ENCODE measurements around the gene TCEANC2. TPM values are rescaled to one million over a fixed set of nuclear protein-coding genes. Genes with fewer than 3 reads are reported as not detected.

The TCEANC2 gene
- polyA plus RNA-seq, 1 donor from 2014 or later: 4.4 TPM

DNA sequence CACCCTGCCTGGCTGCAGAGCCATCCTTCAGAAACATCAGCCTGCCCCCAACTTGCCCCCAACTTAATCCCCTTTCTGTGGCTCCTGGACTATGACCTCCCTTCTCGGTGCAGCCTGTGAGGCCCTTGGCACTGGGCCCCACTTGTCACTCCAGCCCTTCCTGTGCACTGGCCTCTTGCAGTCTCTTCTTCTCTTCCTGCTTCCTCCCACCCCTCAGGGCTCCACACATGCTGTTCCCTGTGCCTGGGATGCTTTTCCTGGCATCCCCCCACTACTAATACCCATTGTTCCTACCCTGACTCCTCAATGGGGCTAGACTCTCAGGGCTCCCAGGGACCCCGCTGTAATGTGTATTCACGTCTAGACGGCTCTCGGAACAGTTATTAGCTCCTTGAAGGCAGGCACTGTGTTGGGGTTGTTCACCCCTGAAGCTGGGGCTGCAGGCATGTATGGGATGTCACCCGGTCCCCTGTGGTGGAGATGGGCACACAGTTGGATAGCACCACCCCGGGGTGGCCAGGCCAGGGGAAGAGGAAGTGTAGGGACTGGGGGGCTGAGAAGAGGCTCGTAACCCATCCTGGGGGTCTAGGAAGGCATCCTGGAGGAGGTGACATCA, 39.9 kb upstream of the TCEANC2 start:
- H3K9me2 ChIP-seq (ENCODE audit: insufficient read depth, low read length): no peaks in the 10 kb centered on the region
- H3K4me2 ChIP-seq (ENCODE audit: low read length): no peak overlapping the region
- H3K27ac ChIP-seq (ENCODE audit: low read length): no peak overlapping the region
- no peaks in the 10 kb centered on the region for H3K27me3 ChIP-seq (ENCODE audit: insufficient read depth, low read depth, low read length)
- no peak overlapping the region for H2AFZ ChIP-seq (ENCODE audit: low read depth, low read length)
- H4K20me1 ChIP-seq (ENCODE audit: insufficient read depth): no peaks in the 10 kb centered on the region
- no peaks in the 10 kb centered on the region for H3K9me3 ChIP-seq (ENCODE audit: low read length)
- H3K4me3 ChIP-seq (ENCODE audit: low read length): no peak overlapping the region
- H3K79me2 ChIP-seq (replicated peaks; ENCODE audit: insufficient read depth, low read length): no peaks in the 10 kb centered on the region
- no peak overlapping the region for H3K9ac ChIP-seq (ENCODE audit: low read length)
- no peaks in the 10 kb centered on the region for H3K36me3 ChIP-seq (ENCODE audit: insufficient read depth, low read length)
- H3F3A ChIP-seq (ENCODE audit: insufficient read depth, low read length, poor library complexity, severe bottlenecking): no peaks in the 10 kb centered on the region
- no peak for TF ChIP-seq RAD21 (conservative IDR thresholded peaks at IDR 0.05)
- no peak for TF ChIP-seq EZH2 (IDR thresholded peaks at IDR 0.05; ENCODE audit: borderline replicate concordance, insufficient read depth, low read length, poor library complexity, severe bottlenecking)
- TF ChIP-seq, protein P1, sequence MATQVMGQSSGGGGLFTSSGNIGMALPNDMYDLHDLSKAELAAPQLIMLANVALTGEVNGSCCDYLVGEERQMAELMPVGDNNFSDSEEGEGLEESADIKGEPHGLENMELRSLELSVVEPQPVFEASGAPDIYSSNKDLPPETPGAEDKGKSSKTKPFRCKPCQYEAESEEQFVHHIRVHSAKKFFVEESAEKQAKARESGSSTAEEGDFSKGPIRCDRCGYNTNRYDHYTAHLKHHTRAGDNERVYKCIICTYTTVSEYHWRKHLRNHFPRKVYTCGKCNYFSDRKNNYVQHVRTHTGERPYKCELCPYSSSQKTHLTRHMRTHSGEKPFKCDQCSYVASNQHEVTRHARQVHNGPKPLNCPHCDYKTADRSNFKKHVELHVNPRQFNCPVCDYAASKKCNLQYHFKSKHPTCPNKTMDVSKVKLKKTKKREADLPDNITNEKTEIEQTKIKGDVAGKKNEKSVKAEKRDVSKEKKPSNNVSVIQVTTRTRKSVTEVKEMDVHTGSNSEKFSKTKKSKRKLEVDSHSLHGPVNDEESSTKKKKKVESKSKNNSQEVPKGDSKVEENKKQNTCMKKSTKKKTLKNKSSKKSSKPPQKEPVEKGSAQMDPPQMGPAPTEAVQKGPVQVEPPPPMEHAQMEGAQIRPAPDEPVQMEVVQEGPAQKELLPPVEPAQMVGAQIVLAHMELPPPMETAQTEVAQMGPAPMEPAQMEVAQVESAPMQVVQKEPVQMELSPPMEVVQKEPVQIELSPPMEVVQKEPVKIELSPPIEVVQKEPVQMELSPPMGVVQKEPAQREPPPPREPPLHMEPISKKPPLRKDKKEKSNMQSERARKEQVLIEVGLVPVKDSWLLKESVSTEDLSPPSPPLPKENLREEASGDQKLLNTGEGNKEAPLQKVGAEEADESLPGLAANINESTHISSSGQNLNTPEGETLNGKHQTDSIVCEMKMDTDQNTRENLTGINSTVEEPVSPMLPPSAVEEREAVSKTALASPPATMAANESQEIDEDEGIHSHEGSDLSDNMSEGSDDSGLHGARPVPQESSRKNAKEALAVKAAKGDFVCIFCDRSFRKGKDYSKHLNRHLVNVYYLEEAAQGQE (IDR thresholded peaks at IDR 0.05; ENCODE audit: borderline replicate concordance): no peak

DNA sequence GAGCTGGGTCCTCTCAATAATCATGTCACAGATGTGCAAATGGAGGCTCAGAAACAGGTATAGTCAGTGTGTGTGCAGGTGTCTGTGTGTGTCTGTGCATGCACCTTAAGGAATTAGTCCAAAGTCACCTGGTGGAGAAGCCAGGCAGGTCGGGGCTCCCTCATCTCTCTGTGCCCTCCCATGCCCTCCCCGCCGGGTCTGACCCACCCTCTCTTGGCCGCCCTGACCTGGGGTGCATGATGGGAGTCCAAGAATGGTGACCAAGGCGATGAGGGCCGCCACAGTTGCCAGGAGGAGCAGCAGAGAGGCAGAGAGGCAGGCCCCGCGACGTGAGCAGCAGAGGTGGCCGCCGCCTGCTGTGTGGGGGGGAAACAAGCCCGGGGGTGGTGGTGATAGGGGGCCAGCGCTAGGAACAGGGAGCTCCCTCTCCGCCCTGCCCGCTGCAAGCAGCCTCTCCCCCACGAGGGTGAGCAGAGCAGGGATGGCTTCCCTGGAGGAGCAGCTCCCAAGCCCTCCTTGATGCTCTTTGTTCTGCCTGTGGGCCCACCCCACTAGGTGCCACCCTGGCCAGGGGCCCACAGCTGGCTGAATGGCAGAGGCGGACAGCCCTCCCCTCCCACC, 39.3 kb upstream of the TCEANC2 start:
- no peak overlapping the region for H3K27ac ChIP-seq (ENCODE audit: low read length)
- no peak overlapping the region for H3K9ac ChIP-seq (ENCODE audit: low read length)
- no peak overlapping the region for H3K4me2 ChIP-seq (ENCODE audit: low read length)
- no peaks in the 10 kb centered on the region for H3K9me3 ChIP-seq (ENCODE audit: low read length)
- H4K20me1 ChIP-seq (ENCODE audit: insufficient read depth): no peaks in the 10 kb centered on the region
- H3K79me2 ChIP-seq (replicated peaks; ENCODE audit: insufficient read depth, low read length): no peaks in the 10 kb centered on the region
- no peaks in the 10 kb centered on the region for H3K9me2 ChIP-seq (ENCODE audit: insufficient read depth, low read length)
- no peaks in the 10 kb centered on the region for H3K36me3 ChIP-seq (ENCODE audit: insufficient read depth, low read length)
- no peak overlapping the region for H2AFZ ChIP-seq (ENCODE audit: low read depth, low read length)
- no peak overlapping the region for H3K4me3 ChIP-seq (ENCODE audit: low read length)
- no peaks in the 10 kb centered on the region for H3F3A ChIP-seq (ENCODE audit: insufficient read depth, low read length, poor library complexity, severe bottlenecking)
- H3K27me3 ChIP-seq (ENCODE audit: insufficient read depth, low read depth, low read length): no peaks in the 10 kb centered on the region
- TF ChIP-seq, protein P2, sequence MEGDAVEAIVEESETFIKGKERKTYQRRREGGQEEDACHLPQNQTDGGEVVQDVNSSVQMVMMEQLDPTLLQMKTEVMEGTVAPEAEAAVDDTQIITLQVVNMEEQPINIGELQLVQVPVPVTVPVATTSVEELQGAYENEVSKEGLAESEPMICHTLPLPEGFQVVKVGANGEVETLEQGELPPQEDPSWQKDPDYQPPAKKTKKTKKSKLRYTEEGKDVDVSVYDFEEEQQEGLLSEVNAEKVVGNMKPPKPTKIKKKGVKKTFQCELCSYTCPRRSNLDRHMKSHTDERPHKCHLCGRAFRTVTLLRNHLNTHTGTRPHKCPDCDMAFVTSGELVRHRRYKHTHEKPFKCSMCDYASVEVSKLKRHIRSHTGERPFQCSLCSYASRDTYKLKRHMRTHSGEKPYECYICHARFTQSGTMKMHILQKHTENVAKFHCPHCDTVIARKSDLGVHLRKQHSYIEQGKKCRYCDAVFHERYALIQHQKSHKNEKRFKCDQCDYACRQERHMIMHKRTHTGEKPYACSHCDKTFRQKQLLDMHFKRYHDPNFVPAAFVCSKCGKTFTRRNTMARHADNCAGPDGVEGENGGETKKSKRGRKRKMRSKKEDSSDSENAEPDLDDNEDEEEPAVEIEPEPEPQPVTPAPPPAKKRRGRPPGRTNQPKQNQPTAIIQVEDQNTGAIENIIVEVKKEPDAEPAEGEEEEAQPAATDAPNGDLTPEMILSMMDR (IDR thresholded peaks at IDR 0.05; ENCODE audit: poor library complexity, severe bottlenecking): no peak
- no peak for TF ChIP-seq POLR2AphosphoS5 (IDR thresholded peaks at IDR 0.05)

DNA sequence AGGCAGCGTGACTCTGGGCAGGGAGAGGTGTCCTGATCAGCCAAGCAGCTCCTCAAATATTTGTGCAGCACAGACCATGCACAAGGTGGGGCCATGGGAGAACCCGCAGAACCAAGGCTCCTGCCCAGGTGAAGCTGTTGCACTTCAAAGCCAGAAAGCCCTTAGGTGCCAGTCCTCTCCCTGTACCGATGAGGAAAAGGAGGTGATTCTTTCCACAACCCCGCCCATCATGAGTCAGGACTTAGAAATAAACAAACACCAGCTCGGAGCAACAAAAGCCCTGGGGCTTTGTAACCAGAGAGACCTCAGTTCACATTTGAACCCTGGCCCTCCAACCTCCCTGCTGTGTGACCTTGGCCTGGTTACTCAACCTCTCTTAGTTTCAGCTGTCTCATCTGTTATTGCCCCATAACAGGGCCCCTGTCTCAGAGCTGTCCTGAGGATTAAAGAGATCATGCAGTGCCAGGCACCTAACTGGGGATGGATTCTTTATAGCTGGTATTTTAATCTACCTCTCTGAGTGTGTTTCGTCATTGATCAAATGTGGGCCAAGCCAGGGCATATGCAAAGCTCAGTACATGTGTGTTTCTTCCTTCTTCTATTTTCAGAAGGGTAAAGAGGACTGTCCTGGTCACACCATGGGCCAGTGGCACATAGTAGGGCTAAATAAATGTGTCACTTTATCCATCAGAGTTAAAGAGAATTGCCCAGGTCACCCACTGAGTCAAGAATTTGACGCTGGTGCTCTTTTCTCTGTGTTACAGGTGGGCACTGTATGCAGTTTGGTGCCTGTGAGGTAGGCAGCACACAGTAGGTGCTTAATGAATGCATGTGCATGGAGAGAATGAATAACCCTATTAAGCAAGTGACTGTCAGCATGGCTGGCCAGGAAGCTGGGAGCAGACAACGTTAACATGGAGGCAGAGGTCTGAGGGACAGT, 36.8 kb upstream of the TCEANC2 start:
- Histone ChIP-seq H2AFZ (ENCODE audit: low read depth, low read length) (no peak overlapping the region), H3K9me3 (ENCODE audit: low read length) (no peaks in the 10 kb centered on the region)
- TF ChIP-seq, protein P2 (IDR thresholded peaks at IDR 0.05; ENCODE audit: poor library complexity, severe bottlenecking): no peak
- no peak for TF ChIP-seq RAD21 (conservative IDR thresholded peaks at IDR 0.05)
- TF ChIP-seq TAF1 (IDR thresholded peaks at IDR 0.05; ENCODE audit: low read depth): no peak
- no peak for TF ChIP-seq MXI1 (conservative IDR thresholded peaks at IDR 0.05; ENCODE audit: poor library complexity, severe bottlenecking)
- no peak for TF ChIP-seq POLR2AphosphoS5 (IDR thresholded peaks at IDR 0.05)
- no peak for TF ChIP-seq EZH2 (IDR thresholded peaks at IDR 0.05; ENCODE audit: borderline replicate concordance, insufficient read depth, low read length, poor library complexity, severe bottlenecking)
- TF ChIP-seq, protein P1 (IDR thresholded peaks at IDR 0.05; ENCODE audit: borderline replicate concordance): no peak

More for the DNA sequence above, 36.8 kb upstream of the TCEANC2 start:
- Histone ChIP-seq H3K36me3 (ENCODE audit: insufficient read depth, low read length) (no peaks in the 10 kb centered on the region), H3K4me2 (ENCODE audit: low read length) (no peak overlapping the region), H3K9ac (ENCODE audit: low read length) (no peak overlapping the region), H4K20me1 (ENCODE audit: insufficient read depth) (no peaks in the 10 kb centered on the region), H3K27ac (ENCODE audit: low read length) (no peak overlapping the region), H3K79me2 (replicated peaks; ENCODE audit: insufficient read depth, low read length) (no peaks in the 10 kb centered on the region), H3F3A (ENCODE audit: insufficient read depth, low read length, poor library complexity, severe bottlenecking) (no peaks in the 10 kb centered on the region), H3K9me2 (ENCODE audit: insufficient read depth, low read length) (no peaks in the 10 kb centered on the region), H3K4me3 (ENCODE audit: low read length) (no peak overlapping the region), H3K27me3 (ENCODE audit: insufficient read depth, low read depth, low read length) (no peaks in the 10 kb centered on the region)
